PC-3 (cell line): ENCODE data around the gene ZNF850. TPM values are rescaled to one million over a fixed set of nuclear protein-coding genes. Genes with fewer than 3 reads are reported as not detected.
A peak's percentile ranks its signal among the peaks of the same experiment; 100 is the strongest.

Experiments used
- ATAC-seq: fragments of 200-7000 bp; cut with Tn5 transposase; 2 replicates; pipeline ENCODE4 v1.9.1; 2020; ENCODE audit warnings: mild to moderate bottlenecking, moderate library complexity
- BruUV-seq: library from RNA; stranded (reverse); fragments of 400-500 nt; replicated peaks from 2 replicates; lab custom pipeline; 2021; lab: Mats Ljungman, UMichigan
- CTCF ChIA-PET: fragments of 300-600 bp; sonication (Branson Sonifier 250); formaldehyde crosslinking; loops from one replicate; lab custom pipeline; 2022; ENCODE audit warnings: antibody characterized with exemption; lab: Charles Lee
- POLR2A ChIA-PET: fragments of 300-600 bp; sonication (Branson Sonifier 250); formaldehyde crosslinking; loops from one replicate; lab custom pipeline; 2022; ENCODE audit warnings: antibody characterized with exemption; ENCODE audit not compliant: unreplicated experiment; lab: Charles Lee
- DNase-seq: peaks from one replicate; pipeline ENCODE4 v3.0.0-alpha.2; 2015
- H2AFZ ChIP-seq: fragments of 300-600 bp; sonication (generic); 2 replicates; pipeline ENCODE4 v1.6.0; 2016; ENCODE audit warnings: antibody characterized with exemption, low read length
- H3F3A ChIP-seq: fragments of 300-600 bp; sonication (generic); one replicate; pipeline ENCODE4 v1.6.0; 2017; ENCODE audit warnings: antibody characterized with exemption, low read length, control low read depth, mild to moderate bottlenecking; ENCODE audit not compliant: unreplicated experiment
- H3K27ac ChIP-seq: fragments of 300-600 bp; sonication (generic); 2 replicates; pipeline ENCODE4 v1.5.1; 2016; ENCODE audit warnings: mild to moderate bottlenecking, low read length
- H3K27me3 ChIP-seq: fragments of 300-600 bp; sonication (generic); 2 replicates; pipeline ENCODE4 v1.6.1; 2016; ENCODE audit warnings: low read length, mixed read lengths
- H3K36me3 ChIP-seq: fragments of 300-600 bp; sonication (generic); 2 replicates; pipeline ENCODE4 v1.6.1; 2016; ENCODE audit warnings: low read depth, mixed run types, low read length, mixed read lengths
- H3K4me1 ChIP-seq: fragments of 300-600 bp; sonication (generic); 2 replicates; pipeline ENCODE4 v1.5.1; 2016; ENCODE audit warnings: low read length; ENCODE audit not compliant: insufficient read depth
- H3K4me2 ChIP-seq: fragments of 300-600 bp; sonication (generic); 2 replicates; pipeline ENCODE4 v1.6.0; 2016; ENCODE audit warnings: low read length
- H3K4me3 ChIP-seq: fragments of 300-600 bp; sonication (generic); 2 replicates; pipeline ENCODE4 v1.5.1; 2016; ENCODE audit warnings: mild to moderate bottlenecking, low read length, mixed read lengths
- H3K79me2 ChIP-seq: fragments of 300-600 bp; sonication (generic); 2 replicates; pipeline ENCODE4 v1.6.1; 2017; ENCODE audit warnings: low read length, mixed read lengths
- H3K9ac ChIP-seq: fragments of 300-600 bp; sonication (generic); 2 replicates; pipeline ENCODE4 v1.6.0; 2016; ENCODE audit warnings: mild to moderate bottlenecking, low read length
- H3K9me2 ChIP-seq: fragments of 300-600 bp; sonication (generic); replicated peaks from 2 replicates; pipeline ENCODE4 v1.6.1; 2016; ENCODE audit warnings: mixed run types, low read length, mixed read lengths
- H3K9me3 ChIP-seq: fragments of 300-600 bp; sonication (generic); 2 replicates; pipeline ENCODE4 v1.6.1; 2016; ENCODE audit warnings: low read length, mixed read lengths
- H4K20me1 ChIP-seq: fragments of 300-600 bp; sonication (generic); 2 replicates; pipeline ENCODE4 v1.6.1; 2016; ENCODE audit warnings: low read length, mixed read lengths
- EZH2 ChIP-seq: fragments of 300-600 bp; sonication (generic); IDR thresholded peaks from one replicate; pipeline ENCODE4 v1.6.1; 2017; ENCODE audit warnings: antibody characterized with exemption, mild to moderate bottlenecking, low read length; ENCODE audit not compliant: unreplicated experiment
- EZH2phosphoT487 ChIP-seq: fragments of 300-600 bp; sonication (generic); IDR thresholded peaks from 2 replicates; pipeline ENCODE4 v1.6.1; 2018; ENCODE audit warnings: mild to moderate bottlenecking, antibody characterized with exemption, low read length, borderline replicate concordance
- intact Hi-C: fragments of 100-400 bp; cut with micrococcal nuclease; formaldehyde crosslinking; loops from 2 replicates; pipeline ENCODE4 v1.9.0; 2023
- total RNA-seq: library from RNA; depleted of rRNA; stranded (reverse); fragments of >200 nt; gene quantifications from 2 replicates; pipeline ENCODE4 v1.2.3, GENCODE V29; 2014; rRNA removed
- TF ChIP-seq, protein P1 (sequence below): fragments of 300-600 bp; sonication (generic); conservative IDR thresholded peaks from 2 replicates; pipeline ENCODE4 v1.5.1; 2017; ENCODE audit warnings: antibody characterized with exemption, low read depth, mild to moderate bottlenecking, low read length

The ZNF850 gene
- total RNA-seq, 1 experiment from 2014 or later: 1.2 TPM

DNA sequence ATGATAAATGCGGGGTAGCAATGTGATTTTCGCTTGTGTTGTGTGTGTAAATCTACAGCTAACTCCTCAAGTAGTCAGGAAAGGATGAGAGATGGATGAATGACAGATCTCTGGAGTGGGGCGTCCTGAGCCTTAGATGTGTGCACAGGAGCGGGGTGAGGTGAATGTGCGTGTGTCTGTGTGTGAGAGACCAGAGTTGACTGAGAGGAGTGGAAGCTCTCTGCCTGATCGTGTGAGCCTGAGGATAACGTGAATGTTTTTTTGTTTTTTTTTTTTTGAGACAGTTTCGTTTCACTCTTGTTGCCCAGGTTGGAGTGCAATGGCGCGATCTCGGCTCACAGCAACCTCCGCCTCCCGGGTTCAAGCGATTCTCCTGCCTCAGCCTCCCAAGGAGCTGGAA, 106.8 kb downstream of the ZNF850 start:
- TF ChIP-seq EZH2phosphoT487 (no peak), EZH2 (no peak)
- TF ChIP-seq, protein P1, sequence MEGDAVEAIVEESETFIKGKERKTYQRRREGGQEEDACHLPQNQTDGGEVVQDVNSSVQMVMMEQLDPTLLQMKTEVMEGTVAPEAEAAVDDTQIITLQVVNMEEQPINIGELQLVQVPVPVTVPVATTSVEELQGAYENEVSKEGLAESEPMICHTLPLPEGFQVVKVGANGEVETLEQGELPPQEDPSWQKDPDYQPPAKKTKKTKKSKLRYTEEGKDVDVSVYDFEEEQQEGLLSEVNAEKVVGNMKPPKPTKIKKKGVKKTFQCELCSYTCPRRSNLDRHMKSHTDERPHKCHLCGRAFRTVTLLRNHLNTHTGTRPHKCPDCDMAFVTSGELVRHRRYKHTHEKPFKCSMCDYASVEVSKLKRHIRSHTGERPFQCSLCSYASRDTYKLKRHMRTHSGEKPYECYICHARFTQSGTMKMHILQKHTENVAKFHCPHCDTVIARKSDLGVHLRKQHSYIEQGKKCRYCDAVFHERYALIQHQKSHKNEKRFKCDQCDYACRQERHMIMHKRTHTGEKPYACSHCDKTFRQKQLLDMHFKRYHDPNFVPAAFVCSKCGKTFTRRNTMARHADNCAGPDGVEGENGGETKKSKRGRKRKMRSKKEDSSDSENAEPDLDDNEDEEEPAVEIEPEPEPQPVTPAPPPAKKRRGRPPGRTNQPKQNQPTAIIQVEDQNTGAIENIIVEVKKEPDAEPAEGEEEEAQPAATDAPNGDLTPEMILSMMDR: no peak
- ChIA-PET POLR2A (no interaction called here), CTCF (no interaction called here)
- peaks cover 11% of the 10 kb centered on the region; the same call in 1 of the 2 replicates for H3K9me3 ChIP-seq
- no peaks in the 10 kb centered on the region for H3F3A ChIP-seq
- BruUV-seq: no TSS peak
- H3K27ac ChIP-seq: no peak overlapping the region
- DNase-seq (no peak), ATAC-seq (no peak)
- H3K9ac ChIP-seq: peak overlapping the region; percentile 65; the same call in 1 of the 2 replicates
- no peaks in the 10 kb centered on the region for H3K4me1 ChIP-seq
- no peaks in the 10 kb centered on the region for H3K9me2 ChIP-seq
- H3K27me3 ChIP-seq: no peaks in the 10 kb centered on the region
- H3K4me2 ChIP-seq: peak overlapping the region; percentile 82
- peaks cover 5% of the 10 kb centered on the region for H3K79me2 ChIP-seq
- intact Hi-C loops: no loop called here
- peaks cover 30% of the 10 kb centered on the region for H3K36me3 ChIP-seq
- no peak overlapping the region for H2AFZ ChIP-seq
- H3K4me3 ChIP-seq: peak overlapping the region; percentile 93
- H4K20me1 ChIP-seq: no peaks in the 10 kb centered on the region

Other genes starting within 250 kb of the ZNF850 start
- 5.5 and 6.0 TPM in 2 replicates for gene ZNF260, start 244.5 kb downstream of the ZNF850 start, total RNA-seq
- 2.9 and 3.1 TPM in 2 replicates for gene ZNF529, start 199.5 kb downstream of the ZNF850 start, total RNA-seq
- 0.75 and 0.91 TPM in 2 replicates for gene ZNF382, start 167.5 kb downstream of the ZNF850 start, total RNA-seq
- gene ZNF461, start 106.0 kb downstream of the ZNF850 start, total RNA-seq: 2.5 and 3.9 TPM in 2 replicates
- gene ZNF567, start 85.2 kb downstream of the ZNF850 start, total RNA-seq: 3.5 and 6.5 TPM in 2 replicates
- 0.63 and 1.2 TPM in 2 replicates for gene ZNF790, start 65.6 kb upstream of the ZNF850 start, total RNA-seq
- gene ZNF345, start 78.1 kb upstream of the ZNF850 start, total RNA-seq: 0.66 and 1.3 TPM in 2 replicates
- gene ZNF829, start 143.5 kb upstream of the ZNF850 start, total RNA-seq: not detected in 2 replicates
- not detected in 2 replicates for gene ZNF568, start 143.5 kb upstream of the ZNF850 start, total RNA-seq